H9 (cell line): ENCODE measurements around the gene ANKRD29. TPM values are rescaled to one million over a fixed set of nuclear protein-coding genes. Genes with fewer than 3 reads are reported as not detected.

Experiments used
- DNase-seq: peaks from one replicate; pipeline ENCODE4 v3.0.0-alpha.2; 2017
- H2AFZ ChIP-seq: one replicate; pipeline ENCODE4 v1.6.1; 2013; ENCODE audit warnings: mild to moderate bottlenecking, low read length, control low read depth, moderate library complexity
- H2AK5ac ChIP-seq: 2 replicates; pipeline ENCODE4 v1.6.1; 2013; ENCODE audit warnings: low read length, control low read depth, mixed read lengths; ENCODE audit not compliant: insufficient read length
- H2BK120ac ChIP-seq: one replicate; pipeline ENCODE4 v1.6.1; 2013; ENCODE audit warnings: low read depth, mild to moderate bottlenecking, low read length, control low read depth, inconsistent platforms; ENCODE audit not compliant: poor library complexity, severe bottlenecking
- H2BK12ac ChIP-seq: 2 replicates; pipeline ENCODE4 v1.6.1; 2013; ENCODE audit warnings: low read length, control low read depth, mixed read lengths, low read depth; ENCODE audit not compliant: insufficient read length
- H2BK15ac ChIP-seq: 2 replicates; pipeline ENCODE4 v1.6.1; 2013; ENCODE audit warnings: low read depth, low read length, control low read depth
- H2BK20ac ChIP-seq: one replicate; pipeline ENCODE4 v1.6.1; 2013; ENCODE audit warnings: low read depth, mild to moderate bottlenecking, low read length, control low read depth, inconsistent platforms; ENCODE audit not compliant: poor library complexity, severe bottlenecking
- H2BK5ac ChIP-seq: 2 replicates; pipeline ENCODE4 v1.6.1; 2013; ENCODE audit warnings: low read length, control low read depth, mixed read lengths; ENCODE audit not compliant: insufficient read length
- H3K14ac ChIP-seq: 2 replicates; pipeline ENCODE4 v1.6.1; 2013; ENCODE audit warnings: low read length, control low read depth; ENCODE audit not compliant: insufficient read depth
- H3K18ac ChIP-seq: 2 replicates; pipeline ENCODE4 v1.6.1; 2013; ENCODE audit warnings: low read depth, mild to moderate bottlenecking, mixed read lengths, low read length, control low read depth; ENCODE audit not compliant: insufficient read length
- H3K23ac ChIP-seq: 2 replicates; pipeline ENCODE4 v1.6.1; 2013; ENCODE audit warnings: low read length, control low read depth, mixed read lengths, low read depth; ENCODE audit not compliant: insufficient read length
- H3K23me2 ChIP-seq: 2 replicates; pipeline ENCODE4 v1.6.1; 2013; ENCODE audit warnings: low read depth, mild to moderate bottlenecking, mixed read lengths, low read length, control low read depth; ENCODE audit not compliant: insufficient read length, poor library complexity, severe bottlenecking
- H3K27ac ChIP-seq: 2 replicates; pipeline ENCODE4 v1.5.1; 2013; ENCODE audit warnings: low read length, control low read depth, mixed read lengths, low read depth; ENCODE audit not compliant: insufficient read length
- H3K27me3 ChIP-seq: 2 replicates; pipeline ENCODE4 v1.6.1; 2013; ENCODE audit warnings: low read length, control low read depth, inconsistent platforms; ENCODE audit not compliant: insufficient read depth
- H3K4ac ChIP-seq: 2 replicates; pipeline ENCODE4 v1.6.1; 2013; ENCODE audit warnings: low read depth, mild to moderate bottlenecking, control low read depth, inconsistent platforms, low read length, moderate library complexity
- H3K4me1 ChIP-seq: 2 replicates; pipeline ENCODE4 v1.6.1; 2013; ENCODE audit warnings: low read length, control low read depth, inconsistent platforms; ENCODE audit not compliant: insufficient read depth
- H3K4me2 ChIP-seq: 2 replicates; pipeline ENCODE4 v1.6.1; 2013; ENCODE audit warnings: low read length, control low read depth, mixed read lengths; ENCODE audit not compliant: insufficient read length, insufficient read depth
- H3K56ac ChIP-seq: 2 replicates; pipeline ENCODE4 v1.6.1; 2013; ENCODE audit warnings: low read depth, mild to moderate bottlenecking, mixed read lengths, low read length, control low read depth; ENCODE audit not compliant: insufficient read length
- H3K79me1 ChIP-seq: 2 replicates; pipeline ENCODE4 v1.6.1; 2013; ENCODE audit warnings: low read depth, mild to moderate bottlenecking, moderate library complexity, low read length, control low read depth, inconsistent platforms; ENCODE audit not compliant: insufficient read depth, poor library complexity, severe bottlenecking
- H3K79me2 ChIP-seq: 2 replicates; pipeline ENCODE4 v1.6.1; 2013; ENCODE audit warnings: low read length, control low read depth, inconsistent platforms; ENCODE audit not compliant: insufficient read depth
- H3K9ac ChIP-seq: 2 replicates; pipeline ENCODE4 v1.6.1; 2013; ENCODE audit warnings: low read length, control low read depth, mixed read lengths; ENCODE audit not compliant: insufficient read length; ENCODE audit errors: extremely low read depth
- H3K9me3 ChIP-seq: one replicate; pipeline ENCODE4 v1.6.1; 2013; ENCODE audit warnings: low read depth, low read length, inconsistent platforms; ENCODE audit not compliant: control insufficient read depth
- H3T11ph ChIP-seq: one replicate; pipeline ENCODE4 v1.6.1; 2013; ENCODE audit warnings: mild to moderate bottlenecking, low read length, control low read depth, inconsistent platforms
- H4K20me1 ChIP-seq: one replicate; pipeline ENCODE4 v1.6.1; 2013; ENCODE audit not compliant: control insufficient read depth, insufficient read length, insufficient read depth
- H4K5ac ChIP-seq: 2 replicates; pipeline ENCODE4 v1.6.1; 2013; ENCODE audit warnings: low read depth, mild to moderate bottlenecking, mixed read lengths, low read length, control low read depth; ENCODE audit not compliant: insufficient read length
- H4K8ac ChIP-seq: replicated peaks from 2 replicates; pipeline ENCODE4 v1.6.1; 2013; ENCODE audit warnings: low read length, control low read depth, mixed read lengths, low read depth; ENCODE audit not compliant: insufficient read length
- H4K91ac ChIP-seq: 2 replicates; pipeline ENCODE4 v1.6.1; 2013; ENCODE audit warnings: low read depth, mild to moderate bottlenecking, moderate library complexity, mixed read lengths, low read length, control low read depth; ENCODE audit not compliant: insufficient read length
- H3K27ac Mint-ChIP-seq, 3 experiments: 2 replicates in 2 of 3; 3 replicates in 1 of 3; pipeline ENCODE4 v1.8.0; 2020 to 2021; ENCODE audit warnings: mixed read lengths in 3 of 3, mild to moderate bottlenecking in 1 of 3, moderate library complexity in 1 of 3
- H3K27me3 Mint-ChIP-seq: 2 replicates; pipeline ENCODE4 v1.8.0; 2021; ENCODE audit warnings: low read depth, mild to moderate bottlenecking, moderate library complexity, mixed read lengths
- H3K36me3 Mint-ChIP-seq, 3 experiments: 2 replicates in 2 of 3; 3 replicates in 1 of 3; pipeline ENCODE4 v1.8.0; 2020 to 2021; ENCODE audit warnings: low read depth in 3 of 3, mixed read lengths in 3 of 3; ENCODE audit not compliant: insufficient read depth in 1 of 3
- H3K4me1 Mint-ChIP-seq, 2 experiments: 2 replicates each; pipeline ENCODE4 v1.8.0; 2020; ENCODE audit warnings: mixed read lengths in 2 of 2
- H3K4me3 Mint-ChIP-seq, 2 experiments: 2 replicates in 1 of 2; 3 replicates in 1 of 2; pipeline ENCODE4 v1.8.0; 2020 to 2021; ENCODE audit warnings: mild to moderate bottlenecking in 2 of 2, mixed read lengths in 2 of 2, moderate library complexity in 1 of 2
- H3K9me3 Mint-ChIP-seq, 2 experiments: 2 replicates in 1 of 2; 3 replicates in 1 of 2; pipeline ENCODE4 v1.8.0; 2020; ENCODE audit warnings: mild to moderate bottlenecking in 2 of 2, mixed read lengths in 2 of 2, moderate library complexity in 1 of 2
- WGBS: extraction: QIAGEN DNeasy Blood & Tissue Kit; methylation state at CpG from one replicate; pipeline ENCODE4 v1.1.7; 2013; ENCODE audit warnings: missing lambda C conversion rate, low lambda C conversion rate, mixed read lengths; ENCODE audit not compliant: insufficient read length; ENCODE audit errors: extremely low coverage; 5-methylcytosine and 5-hydroxymethylcytosine counted together
- total RNA-seq: library from RNA; stranded (reverse); gene quantifications from 2 replicates; pipeline ENCODE4 v1.2.1, GENCODE V29; 2021
- TF ChIP-seq, protein P1 (sequence below): fragments of 200-600 bp; sonication (generic); conservative IDR thresholded peaks from 3 replicates; pipeline ENCODE4 v1.8.0; 2021; ENCODE audit warnings: antibody characterized with exemption, mild to moderate bottlenecking

ANKRD29 gene
- total RNA-seq, 1 experiment from 2014 or later: 2.1 TPM

DNA sequence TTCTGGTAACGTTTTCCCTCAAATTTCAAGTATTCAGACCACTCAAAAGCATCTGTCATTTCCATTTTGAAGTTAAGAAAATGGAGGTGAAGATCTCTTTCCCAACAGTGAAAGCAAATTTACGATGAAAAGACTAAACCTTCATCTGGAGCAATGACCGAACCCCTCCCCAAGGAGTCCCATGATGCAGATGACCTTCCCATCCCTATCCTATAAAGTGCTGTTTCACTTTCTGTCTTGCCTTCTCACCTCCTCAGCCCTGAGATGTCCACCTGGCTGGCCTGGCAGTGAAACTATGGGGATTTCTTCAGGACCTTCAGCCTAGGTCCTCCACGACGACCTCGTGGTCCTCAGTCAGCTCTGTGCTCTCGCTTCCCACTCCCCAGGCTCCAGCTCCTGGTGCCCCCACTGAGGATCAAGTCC, 75.5 kb downstream of the ANKRD29 start:
- Histone ChIP-seq H3K9ac (no peak overlapping the region), H2BK15ac (no peak overlapping the region), H2AK5ac (no peak overlapping the region), H2BK20ac (no peak overlapping the region), H3K9me3 (no peaks in the 10 kb centered on the region), H3K23me2 (peaks cover 8% of the 10 kb centered on the region), H4K20me1 (no peaks in the 10 kb centered on the region), H3K4ac (no peak overlapping the region), H4K91ac (peak overlapping the region; percentile 17), H2BK12ac (peak overlapping the region; percentile 95), H4K5ac (no peak overlapping the region), H3T11ph (no peak overlapping the region), H3K23ac (no peak overlapping the region), H3K27me3 (no peaks in the 10 kb centered on the region), H3K4me2 (peak overlapping the region; percentile 52), H3K27ac (no peak overlapping the region), H2BK120ac (no peak overlapping the region), H3K79me2 (peaks cover 16% of the 10 kb centered on the region; the same call in 1 of the 2 replicates), H3K18ac (no peak overlapping the region), H3K56ac (no peak overlapping the region), H2AFZ (no peak overlapping the region), H3K79me1 (no peaks in the 10 kb centered on the region), H2BK5ac (no peak overlapping the region), H3K14ac (no peak overlapping the region), H4K8ac (no peak overlapping the region), H3K4me1 (peaks cover 4% of the 10 kb centered on the region; the same call in 1 of the 2 replicates)
- no peak for DNase-seq
- Mint-ChIP-seq H3K4me1 (peaks cover 24 to 29% of the 10 kb centered on the region in 2 experiments), H3K36me3 (peaks cover 0 to 2% (median 0%) of the 10 kb centered on the region in 3 experiments; a peak in 1 of 7 replicates), H3K27me3 (peaks cover 5% of the 10 kb centered on the region), H3K4me3 (peak overlapping the region; percentile 92 to 97), H3K9me3 (no peaks in the 10 kb centered on the region), H3K27ac (peak overlapping the region in 1 of 3 experiments; percentile 29; a peak in 1 of 7 replicates)
- WGBS: no CpG with 5 or more reads among the region's 7 CpGs
- TF ChIP-seq, protein P1, sequence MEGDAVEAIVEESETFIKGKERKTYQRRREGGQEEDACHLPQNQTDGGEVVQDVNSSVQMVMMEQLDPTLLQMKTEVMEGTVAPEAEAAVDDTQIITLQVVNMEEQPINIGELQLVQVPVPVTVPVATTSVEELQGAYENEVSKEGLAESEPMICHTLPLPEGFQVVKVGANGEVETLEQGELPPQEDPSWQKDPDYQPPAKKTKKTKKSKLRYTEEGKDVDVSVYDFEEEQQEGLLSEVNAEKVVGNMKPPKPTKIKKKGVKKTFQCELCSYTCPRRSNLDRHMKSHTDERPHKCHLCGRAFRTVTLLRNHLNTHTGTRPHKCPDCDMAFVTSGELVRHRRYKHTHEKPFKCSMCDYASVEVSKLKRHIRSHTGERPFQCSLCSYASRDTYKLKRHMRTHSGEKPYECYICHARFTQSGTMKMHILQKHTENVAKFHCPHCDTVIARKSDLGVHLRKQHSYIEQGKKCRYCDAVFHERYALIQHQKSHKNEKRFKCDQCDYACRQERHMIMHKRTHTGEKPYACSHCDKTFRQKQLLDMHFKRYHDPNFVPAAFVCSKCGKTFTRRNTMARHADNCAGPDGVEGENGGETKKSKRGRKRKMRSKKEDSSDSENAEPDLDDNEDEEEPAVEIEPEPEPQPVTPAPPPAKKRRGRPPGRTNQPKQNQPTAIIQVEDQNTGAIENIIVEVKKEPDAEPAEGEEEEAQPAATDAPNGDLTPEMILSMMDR: no peak; the same call in 2 of the 3 replicates
